NCI-H82 treated with DMSO at 0.1 percent for 48 hours (cell line): ENCODE measurements around the gene GRIP1.

Experiments
- DNase-seq: peaks from one replicate; lab custom pipeline; 2025; ENCODE audit not compliant: unreplicated experiment; lab: John Stamatoyannopoulos, UW

The GRIP1 gene

DNA sequence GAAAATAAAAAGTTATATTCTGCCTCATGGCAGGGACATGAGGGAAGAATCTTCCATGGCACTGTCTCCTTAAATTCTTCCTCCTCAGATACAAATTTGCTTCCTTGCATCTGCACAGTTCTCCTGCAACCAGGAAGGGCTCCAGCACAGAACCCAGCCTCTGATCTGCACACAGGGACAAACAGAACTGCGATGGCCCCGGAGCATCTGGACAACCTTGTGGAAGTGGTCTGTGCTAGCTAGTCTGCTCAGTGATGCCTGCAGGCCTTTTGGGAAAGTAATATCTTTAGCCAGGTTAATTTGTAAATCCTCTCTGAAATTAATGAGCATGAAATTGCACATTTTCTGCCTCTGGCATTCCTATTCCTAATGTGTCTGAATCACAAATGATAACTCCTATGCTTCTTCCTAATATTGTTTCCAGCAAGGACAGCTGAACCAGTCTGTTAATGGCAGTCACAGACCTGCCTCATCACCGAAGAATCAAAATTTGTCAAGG, 74.8 kb downstream of the GRIP1 start:
- DNase-seq: no peak

DNA sequence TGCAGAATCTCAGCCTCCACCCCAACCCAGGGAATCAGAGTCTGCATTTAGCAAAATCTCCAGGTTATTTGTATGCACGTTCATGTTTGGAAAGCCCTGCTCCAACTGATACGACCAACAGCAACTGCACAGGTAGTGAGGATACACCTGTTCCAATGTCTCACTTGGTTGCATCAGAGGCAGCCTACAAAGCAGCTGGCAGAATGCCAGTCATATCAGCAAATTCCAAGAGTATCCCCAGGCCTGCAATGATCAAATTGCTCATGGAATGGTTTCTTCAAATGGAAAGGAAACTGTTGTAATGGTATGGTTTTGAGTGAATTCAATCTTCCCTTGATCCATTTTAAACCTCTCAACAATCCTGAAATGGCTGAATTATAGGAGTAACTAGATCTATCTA, 75.4 kb downstream of the GRIP1 start:
- DNase-seq: no peak

DNA sequence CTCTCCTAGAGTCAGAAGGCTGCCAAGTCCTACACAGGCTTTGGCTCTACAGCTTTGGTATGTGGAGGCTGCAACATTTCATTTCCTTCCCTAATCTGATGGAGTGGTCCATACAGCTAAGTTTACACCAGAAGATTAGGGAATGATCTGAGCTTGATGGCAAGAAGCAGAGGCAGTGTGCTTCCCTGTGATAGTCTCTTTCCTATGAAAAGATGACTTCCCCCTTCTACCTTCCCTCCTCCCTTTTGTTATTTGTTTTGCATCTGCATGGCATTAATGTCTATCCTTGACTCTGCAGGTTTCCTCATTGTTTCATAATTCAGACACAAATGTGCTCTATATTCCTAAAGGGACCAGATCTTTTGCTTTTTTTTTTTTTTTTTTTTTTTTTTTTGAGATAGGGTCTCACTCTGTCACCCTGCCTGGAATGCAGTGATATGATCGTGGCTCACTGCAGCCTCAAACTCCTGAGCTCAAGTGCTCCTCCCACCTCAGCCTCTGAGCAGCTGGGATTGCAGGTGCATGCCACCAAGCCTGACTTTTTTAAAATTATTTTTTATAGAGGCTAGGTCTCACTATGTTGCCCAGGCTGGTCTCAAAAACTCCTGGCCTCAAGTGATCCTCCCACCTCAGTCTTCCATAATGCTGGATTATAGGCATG, 76.3 kb downstream of the GRIP1 start:
- DNase-seq: no peak

DNA sequence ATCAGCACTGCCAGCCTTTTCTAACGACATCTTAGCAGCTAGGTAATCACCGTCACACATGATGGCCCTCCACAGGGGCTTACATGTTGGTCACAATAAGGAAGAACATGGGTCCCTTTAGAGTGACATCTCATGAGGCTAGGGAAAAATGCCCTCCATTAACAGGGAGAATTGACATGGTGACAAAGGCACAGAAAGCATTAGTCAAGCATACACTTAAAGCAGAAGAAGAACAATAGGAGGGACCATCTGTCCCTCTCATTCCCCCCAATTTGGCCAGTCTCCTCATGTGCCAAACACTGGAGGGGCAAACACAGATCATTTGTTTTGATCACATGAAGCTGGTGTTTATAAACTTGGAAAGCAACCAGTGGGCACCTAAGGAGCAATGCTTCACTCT, 78.0 kb downstream of the GRIP1 start:
- DNase-seq: no peak

DNA sequence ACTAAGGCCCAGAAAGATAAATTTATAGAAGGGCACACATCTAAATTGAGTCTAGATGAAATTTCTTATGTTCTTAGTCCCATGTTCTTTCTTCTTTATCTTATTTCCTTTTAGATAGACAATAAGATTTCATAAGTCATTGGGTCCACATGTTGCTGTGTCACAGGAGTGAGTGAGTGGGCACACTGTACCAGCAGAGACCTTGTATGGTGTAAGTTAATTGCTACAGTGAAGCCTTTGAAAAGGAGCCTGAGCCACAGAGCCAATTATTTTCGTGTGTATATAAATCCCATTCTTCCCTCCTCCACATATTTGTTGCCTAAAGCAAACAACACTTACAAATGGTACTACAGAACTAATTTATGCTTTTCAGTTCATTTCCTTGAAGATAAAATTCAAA, 79.1 kb downstream of the GRIP1 start:
- no peak for DNase-seq

DNA sequence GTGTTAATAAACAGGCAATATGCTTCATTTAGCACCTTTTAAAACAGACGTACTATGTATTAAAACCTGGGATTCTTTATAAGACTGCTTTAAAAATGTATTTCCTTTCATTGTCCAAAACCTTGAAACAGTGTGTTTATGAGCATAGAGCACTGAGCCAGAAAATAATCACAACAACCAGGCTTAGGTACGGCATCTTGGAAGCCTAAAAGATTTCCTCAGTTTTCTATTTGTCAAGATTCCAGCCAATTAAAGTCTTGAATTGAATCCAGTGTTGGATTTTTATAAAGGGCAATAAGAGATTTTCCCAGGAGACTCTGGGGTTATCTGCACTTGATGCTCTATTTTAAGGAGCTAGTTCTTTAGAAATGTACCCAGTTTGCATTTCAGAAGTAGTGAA, 80.3 kb downstream of the GRIP1 start:
- no peak for DNase-seq

DNA sequence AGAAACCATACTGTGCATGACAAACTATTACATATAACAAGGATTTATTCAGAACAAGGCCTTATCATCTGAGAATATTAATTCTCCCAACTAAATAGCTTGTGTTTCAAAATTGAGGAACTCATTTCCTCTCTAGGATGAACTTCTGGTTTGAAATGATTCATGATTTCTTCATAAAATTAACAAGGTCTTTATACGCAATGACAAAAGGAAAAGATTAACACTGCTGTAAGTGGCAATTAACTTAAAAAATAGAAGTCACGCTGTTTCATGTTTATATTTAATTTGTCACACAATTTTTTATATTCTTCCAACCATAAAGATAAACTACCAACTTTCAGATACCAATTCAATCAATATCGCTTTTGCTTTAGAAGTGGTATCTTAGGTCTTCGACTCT, 80.8 kb downstream of the GRIP1 start:
- no peak for DNase-seq

DNA sequence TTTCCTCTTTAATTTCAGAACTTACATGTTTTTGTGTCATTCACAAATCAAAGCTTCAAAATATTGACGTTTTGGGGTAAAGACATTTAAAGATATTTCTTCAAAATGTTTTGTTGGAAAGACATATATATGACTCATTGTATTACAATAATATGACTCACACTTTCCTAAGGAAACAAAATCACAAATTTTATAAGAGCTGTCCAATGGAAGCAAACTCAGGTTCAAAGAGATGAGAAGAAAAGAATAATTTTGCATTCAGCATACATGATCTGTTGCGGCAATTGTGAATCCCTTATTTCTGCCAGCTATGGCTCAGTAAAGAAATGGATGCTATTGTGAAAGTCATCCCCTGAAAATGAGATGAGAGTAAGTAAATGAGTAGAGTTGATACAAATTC, 82.7 kb downstream of the GRIP1 start:
- DNase-seq: no peak

DNA sequence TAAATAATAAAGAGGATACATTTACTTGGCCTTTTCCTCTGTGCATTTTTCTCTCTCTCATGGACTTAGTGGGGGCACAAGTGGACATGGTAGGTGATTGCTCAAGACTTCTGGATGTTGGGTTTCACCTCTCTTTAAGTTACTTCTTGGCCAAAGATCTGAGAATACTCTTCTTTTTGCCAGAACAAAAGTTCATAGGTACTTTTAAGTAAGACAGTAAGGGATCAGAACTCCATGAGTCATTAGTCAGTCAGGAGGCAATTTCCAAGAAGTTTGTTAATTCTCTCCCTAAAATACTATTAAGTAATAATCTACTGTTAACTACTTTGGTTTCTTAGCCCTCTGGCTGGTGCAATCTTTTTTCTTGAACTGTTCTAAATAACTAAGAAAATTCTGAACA, 84.2 kb downstream of the GRIP1 start:
- no peak for DNase-seq

DNA sequence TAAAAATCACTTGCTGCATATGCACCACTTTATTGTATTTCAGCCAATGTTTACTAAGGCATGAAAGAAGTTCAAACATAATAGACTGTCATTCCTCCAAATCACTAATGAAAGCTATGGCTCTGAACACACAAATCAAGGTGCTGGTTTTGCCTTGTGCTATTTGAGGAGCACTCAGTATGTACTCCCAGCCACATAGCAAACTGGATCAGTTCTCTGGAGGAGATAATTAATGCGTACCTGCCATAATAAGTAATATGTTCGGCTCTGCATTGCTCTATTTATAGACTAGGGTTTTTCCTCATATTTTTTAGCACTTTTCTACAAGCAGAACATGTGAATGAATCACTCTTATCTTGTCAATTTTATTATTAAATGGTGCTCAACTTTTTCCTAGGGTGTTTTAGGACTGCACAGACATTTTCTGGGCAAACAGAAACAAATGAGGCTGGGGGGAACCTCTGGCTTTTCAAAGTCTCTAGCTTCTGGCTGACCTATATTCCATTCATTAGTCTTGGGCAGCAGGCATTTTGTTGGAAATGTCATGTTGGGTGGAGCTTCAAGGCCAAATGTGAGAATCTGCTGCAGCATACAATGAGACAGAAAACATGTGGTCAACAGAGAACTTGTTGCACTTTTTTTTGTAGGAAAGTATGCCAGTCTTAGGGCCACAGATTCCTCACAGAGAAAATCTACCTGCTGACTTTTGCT, 88.4 kb downstream of the GRIP1 start:
- no peak for DNase-seq

DNA sequence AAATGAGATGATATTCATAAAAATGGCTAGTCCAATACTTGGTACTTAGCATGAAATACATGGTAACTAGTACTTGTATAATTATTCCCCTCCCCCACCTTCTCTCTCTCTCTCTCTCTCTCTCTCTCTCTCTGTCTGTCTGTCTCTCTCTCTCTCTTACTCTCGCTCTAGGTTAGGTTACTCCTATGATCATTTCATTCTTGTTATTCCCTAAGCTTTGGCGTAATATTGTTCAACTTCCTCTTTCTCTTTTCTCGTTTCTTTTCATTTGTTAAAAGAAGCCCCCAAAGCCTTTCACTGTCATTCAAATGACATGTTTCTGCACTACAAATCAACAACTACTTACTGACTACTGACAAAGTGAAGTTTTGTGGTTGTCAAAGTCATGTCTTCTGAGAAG, 89.8 kb downstream of the GRIP1 start:
- no peak for DNase-seq

DNA sequence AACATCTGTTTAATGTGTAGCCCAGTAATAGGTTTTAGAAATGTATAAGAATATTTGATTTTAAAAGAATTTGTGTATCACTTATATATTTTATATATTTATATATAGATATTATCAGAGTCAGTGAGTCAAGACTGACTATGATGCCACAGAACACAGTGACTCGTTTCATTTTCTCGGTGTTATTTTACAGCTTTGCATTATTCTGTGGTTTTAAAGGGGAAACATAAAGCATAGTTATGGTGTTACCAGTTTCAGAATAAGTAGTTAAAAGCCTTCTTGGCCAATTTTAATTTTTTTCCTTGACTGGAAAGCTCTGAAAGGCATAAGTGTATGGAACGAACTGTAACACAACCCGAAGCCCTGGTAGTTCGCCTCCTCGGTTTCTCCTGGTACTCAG, 91.0 kb downstream of the GRIP1 start:
- no peak for DNase-seq

DNA sequence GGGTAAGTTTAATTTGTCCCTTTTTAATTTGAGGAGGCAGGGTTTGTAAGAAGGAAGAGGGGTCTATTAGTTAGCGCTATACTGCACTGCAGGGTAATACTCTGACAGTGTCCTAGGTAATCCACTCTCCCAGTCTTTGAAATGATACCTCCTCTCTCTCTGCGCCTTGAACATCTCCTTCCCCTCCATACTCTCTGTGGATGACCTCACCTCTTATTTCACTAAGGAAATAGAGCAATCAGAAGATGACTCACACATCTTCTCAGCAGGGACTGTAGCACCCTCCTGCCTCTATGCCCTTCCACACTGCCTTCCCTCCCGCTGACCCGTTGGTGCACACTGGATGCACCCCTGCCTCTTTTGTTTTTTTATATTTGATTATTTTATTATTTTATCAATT, 94.2 kb downstream of the GRIP1 start:
- DNase-seq: no peak

DNA sequence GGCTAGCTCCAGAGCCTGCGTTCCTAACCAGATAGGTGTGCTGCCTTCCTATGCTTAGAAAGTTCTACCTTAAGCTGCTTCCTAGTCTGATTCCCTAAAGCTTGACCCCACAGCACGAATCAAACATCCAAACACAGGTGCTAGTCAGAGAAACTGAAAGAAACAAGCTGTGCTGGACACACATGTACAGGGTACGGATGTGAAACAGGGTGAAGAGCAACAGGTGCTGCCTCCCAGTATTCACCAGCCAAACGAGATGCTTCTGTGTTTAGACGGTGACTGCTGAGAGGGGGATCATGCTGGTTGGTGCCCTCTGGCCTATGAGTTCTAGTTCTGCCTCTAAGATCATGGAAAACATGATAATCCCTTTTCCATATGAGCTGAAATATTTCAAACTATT, 105.3 kb downstream of the GRIP1 start:
- DNase-seq: no peak

DNA sequence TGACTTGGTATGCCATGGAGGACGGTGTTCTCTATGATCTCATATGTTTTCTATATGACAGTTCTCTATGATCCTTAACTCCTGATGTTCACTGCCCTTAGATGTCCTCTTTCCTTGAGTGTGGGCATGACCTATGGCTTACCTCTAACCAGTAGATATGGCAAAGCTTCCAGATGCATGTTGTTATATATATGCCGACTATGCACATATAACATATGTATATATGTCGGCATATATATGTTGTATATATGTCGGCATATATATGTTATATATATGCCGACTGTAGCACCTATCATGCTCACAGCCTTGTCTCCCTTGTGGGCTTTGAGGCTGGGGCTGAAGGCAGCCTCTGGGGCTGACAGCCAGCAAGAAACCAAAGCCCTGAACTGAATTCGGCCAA, 106.0 kb downstream of the GRIP1 start:
- no peak for DNase-seq

DNA sequence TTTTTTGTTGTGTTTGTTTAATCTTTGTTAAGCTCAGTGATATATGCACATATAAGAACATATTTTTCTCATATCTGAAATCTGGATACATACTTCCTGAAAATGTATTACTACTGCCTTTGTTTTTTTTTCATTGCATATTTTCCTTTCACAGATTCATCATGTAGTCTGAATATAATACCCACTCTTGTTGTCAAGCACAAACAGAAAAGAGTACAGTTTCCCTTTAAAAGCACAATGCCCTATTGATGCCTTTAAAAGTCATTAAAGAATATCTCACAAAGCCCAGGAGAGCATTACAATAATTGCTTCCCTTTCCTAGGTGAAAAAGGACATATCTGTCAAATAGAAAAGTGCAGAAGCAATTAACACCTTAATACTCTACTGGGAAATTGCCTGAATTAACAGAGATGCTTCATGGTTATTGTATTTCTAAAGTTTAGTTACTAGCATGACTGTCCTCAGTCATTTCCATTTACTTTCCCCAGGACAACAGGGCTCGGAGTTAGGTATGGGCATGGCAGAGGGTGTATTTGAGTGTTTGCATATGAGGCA, 107.4 kb downstream of the GRIP1 start:
- no peak for DNase-seq

DNA sequence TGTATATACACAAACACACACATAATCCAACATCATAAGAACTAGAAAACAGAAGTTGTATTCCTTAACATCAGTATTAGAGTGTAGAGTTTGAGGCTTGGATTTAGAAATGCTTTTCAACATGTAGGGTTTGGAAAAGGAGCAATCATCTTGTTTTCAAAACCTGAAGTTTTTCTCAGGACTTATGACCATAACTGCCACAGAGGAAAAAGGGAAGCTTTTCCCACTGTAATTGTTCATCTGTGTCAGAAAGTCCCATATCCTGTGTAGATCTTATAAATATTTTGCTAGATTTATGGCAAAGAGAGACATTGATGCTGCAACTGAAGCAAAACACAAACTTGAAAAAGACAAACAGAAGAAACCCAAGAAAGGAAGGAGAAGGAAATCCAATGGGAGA, 115.7 kb downstream of the GRIP1 start:
- DNase-seq: no peak

DNA sequence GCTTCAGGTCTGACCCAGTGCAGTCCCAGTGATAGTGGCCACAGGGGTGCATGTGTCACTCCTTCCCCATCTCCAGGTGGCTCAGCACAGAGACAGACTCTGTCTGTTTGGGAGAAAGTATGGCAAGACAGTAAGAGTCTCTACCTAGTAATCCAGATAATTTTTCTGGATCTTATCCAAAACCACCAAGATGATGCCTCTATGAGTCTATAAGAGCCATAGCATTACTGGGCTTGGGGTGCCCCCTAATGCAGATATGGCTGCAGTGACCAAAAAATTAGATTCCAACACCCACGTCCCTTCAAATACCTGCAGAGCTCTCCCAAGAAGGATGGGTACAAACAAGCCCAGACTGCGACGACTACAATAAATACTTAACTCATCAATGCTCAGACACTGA, 123.8 kb downstream of the GRIP1 start:
- DNase-seq: no peak

DNA sequence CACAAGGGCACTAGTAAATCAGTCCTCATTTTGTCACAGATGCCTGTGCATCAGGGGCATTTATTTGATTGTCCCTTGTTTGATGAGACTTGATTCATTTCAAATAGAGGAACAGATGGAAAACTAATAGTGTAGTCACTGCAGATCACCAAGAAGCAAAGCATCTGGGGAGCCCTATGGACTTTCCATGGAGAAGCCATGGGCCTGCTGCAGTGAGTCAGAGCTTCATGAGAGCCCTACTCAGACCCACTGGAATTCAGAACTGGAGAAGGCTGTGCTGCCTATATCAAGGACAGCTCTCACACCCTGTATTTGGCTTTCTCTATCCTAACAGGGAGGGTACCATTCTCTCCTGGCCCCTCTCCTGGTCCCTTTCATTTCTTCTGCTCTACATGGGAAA, 126.2 kb downstream of the GRIP1 start:
- no peak for DNase-seq

DNA sequence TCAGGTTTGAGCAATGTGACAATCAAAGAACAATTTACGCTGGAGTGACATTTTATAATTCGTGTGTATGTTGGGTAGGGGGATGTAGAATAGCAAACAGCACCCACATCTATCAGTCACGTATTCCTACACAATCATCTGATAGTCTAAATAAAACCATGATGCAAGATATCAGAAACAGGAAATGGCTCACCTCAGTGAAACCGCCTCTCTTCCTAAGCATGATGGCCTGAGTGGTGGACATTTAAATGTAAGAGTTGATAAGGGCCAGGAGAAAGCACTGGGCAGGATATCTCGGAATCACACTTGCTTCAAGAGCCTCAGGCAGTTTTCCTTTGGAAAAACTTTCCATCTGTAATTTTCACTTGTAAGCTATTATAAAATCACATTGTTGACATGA, 128.2 kb downstream of the GRIP1 start:
- no peak for DNase-seq

DNA sequence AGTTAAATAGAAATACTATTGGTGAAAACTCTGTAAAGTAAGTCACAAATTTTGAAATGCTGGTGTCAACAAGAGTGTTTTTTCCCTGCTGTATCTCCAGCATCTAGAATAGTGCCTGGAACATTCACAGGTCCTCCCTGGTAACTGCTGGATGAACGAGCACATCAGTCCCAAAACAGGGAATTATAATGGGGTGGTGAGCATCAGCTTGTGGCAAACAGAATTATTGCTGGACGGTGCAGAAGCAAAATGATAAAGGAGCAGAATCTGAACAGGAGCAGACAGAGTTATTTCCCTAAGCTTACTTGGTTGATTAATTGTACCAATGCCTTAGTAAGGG, 129.9 kb downstream of the GRIP1 start:
- no peak for DNase-seq

DNA sequence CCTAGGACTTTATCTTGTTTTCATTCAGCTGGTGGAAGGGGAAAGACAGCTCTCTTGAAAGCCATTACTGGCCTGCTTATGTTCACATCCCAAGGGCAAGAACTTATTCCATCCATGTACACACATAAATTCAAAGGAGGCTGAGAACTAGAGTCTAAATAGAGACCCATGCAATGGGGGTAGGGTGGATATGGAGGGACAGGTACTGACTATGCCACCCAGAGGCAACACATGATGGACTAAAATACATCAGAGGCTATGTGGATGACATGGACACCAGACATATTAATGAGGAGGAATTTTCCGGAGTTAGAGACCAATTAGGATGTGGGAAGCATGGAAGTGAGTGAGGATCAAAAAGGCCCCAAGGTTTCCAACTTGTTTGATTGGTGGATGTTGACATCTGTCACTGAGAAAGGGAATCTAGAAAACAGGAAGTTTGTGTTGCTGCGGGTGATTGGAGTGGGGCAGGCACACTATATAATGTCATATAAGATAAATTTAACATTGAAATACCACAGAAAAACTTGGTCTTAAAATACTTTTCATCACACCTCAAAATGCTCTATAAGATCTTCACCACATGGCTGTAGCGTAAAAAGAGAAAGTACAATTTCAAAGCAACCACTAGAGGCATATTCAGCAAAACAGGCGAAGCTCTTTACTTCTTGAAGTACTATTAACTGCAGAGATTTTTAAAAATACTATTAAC, 130.4 kb downstream of the GRIP1 start:
- no peak for DNase-seq
